Kidney capillary endothelial cell (primary cell): ENCODE data around the gene SYT4.
A peak's percentile ranks its signal among the peaks of the same experiment; 100 is the strongest.
"Not testable (repeated sequence)": the region's sequence is repeated elsewhere in the genome, so short reads cannot be mapped to it uniquely, and the experiment has no call there.

Source experiments
- DNase-seq: peaks from one replicate; pipeline ENCODE4 v3.0.0-alpha.2; 2018; ENCODE audit warnings: low spot score

The SYT4 gene

GRCh38 chr18:43277164-43277600 is at the start of gene SYT4:
Gene SYT4, minus strand, starts transcription at chr18:43277490. Its CDS starts 209 bp downstream, at chr18:43277281.
- DNase-seq = peak; percentile 4

GRCh38 chr18:43322132-43322531 is 44.8 kb upstream of the SYT4 start:
- no peak for DNase-seq

DNA sequence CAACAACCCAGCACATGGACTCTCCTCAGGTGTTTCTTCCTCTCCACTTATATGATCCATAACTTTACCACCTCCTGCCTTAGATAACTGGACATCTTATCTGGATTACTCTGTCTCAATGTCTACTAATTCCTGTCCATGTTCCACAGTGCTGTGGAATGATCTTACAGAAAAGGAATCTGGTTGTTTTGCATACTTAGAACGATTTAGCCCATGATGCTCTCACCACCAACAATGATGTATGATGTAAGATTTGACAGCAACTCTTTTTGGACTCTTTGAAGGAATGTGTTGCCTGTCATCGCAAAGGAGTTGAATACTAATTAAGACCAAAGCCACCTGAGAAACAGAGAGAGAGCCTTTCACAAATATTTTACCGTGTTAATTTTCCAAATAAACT is 37.7 kb upstream of the SYT4 start:
- DNase-seq = no peak

DNA sequence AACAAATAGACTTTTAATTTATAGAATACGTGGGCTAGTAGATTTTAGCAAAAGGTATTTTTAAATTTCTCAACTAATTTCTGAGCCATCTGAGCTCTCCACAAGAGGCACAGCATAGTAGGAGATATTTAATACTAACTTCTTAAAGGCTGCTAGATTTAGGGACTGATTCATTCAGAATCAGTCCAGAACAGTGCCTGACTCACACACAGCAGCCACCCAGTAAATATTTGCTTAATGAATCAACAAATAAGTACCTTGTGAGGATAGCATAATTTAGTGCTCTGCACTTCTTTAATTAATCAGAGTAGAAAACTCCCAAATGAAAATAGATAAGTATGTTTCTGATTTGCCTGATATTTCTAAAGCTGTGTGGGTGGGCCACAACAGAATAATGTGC is 35.6 kb upstream of the SYT4 start:
- DNase-seq = no peak

DNA sequence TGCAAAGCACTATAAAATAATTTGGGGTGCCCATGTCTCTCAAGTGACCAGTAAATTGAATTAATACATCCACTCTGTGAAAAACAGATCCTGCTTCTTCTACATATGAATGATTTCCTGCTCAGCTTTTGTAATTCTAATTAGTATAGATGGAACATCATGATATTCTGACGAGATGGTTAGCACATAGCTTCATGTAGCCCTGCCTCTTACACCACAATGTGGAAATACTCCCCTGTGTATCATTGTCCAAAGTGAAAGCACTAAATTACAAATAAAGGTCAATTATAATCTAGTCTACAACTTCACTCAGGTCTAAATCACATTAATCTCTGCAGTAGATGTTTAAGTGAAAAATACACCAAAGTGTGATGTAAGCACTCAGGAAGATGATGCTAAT is 32.9 kb upstream of the SYT4 start:
- no peak for DNase-seq

DNA sequence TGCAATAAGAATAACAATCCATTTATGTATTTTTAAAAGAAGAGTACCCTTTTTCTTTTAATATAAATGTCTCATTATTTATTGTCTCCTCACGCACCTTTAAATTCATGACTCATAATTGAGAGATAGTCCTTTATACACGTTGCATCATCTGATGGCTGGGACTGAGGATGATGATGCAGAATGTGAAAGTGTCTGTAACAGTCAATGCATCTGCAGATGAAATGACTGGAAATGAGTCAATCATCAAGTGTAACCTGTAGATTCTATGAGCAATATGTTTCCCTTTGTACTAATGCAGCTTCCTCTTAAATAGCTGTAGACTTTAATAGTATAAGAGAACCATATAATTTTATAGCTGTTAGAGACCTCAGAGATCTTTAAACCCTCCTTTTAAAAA is 26.1 kb upstream of the SYT4 start:
- DNase-seq = no peak

DNA sequence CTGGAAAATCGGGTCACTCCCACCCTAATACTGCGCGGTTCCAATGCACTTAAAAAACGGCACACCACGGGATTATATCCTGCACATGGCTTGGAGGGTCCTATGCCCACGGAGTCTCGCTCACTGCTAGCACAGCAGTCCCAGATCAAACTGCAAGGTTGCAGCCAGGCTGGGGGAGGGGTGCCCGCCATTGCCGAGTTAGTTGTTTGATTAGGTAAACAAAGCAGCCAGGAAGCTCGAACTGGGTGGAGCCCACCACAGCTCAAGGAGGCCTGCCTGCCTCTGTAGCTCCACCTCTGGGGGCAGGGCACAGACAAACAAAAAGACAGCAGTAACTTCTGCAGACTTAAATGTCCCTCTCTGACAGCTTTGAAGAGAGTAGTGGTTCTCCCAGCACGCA is 8.9 kb upstream of the SYT4 start:
- DNase-seq = not testable (repeated sequence)

- DNase-seq = no peak
Observed at GRCh38 chr18:43283299-43283698, 6.0 kb upstream of the SYT4 start.

GRCh38 chr18:43279015-43279744 is 1.9 kb upstream of the SYT4 start:
- DNase-seq = no peak

DNA sequence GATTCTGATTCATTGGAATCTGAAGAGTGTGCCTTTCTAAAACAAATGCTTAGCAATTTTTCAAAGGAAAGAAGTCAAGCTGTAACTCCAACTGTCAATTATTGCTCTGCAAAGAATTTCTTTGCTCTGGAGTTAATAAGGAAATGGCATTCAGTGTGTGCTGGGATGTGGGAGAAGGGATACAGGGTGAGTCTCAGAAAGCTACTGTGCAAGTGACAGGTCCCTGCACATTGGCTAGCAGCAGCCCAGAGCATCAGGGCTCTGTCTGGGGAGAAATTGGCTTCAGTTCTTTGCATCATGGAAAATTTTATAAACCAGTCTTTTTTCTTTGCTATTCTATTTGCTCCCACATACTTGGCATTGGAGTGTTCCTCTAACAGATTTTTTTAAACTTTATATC is 1.1 kb upstream of the SYT4 start:
- no peak for DNase-seq

GRCh38 chr18:43276491-43276890 is 799 bp downstream of the SYT4 start:
- DNase-seq = no peak

GRCh38 chr18:43275546-43275945 is 1.7 kb downstream of the SYT4 start:
- DNase-seq = no peak

DNA sequence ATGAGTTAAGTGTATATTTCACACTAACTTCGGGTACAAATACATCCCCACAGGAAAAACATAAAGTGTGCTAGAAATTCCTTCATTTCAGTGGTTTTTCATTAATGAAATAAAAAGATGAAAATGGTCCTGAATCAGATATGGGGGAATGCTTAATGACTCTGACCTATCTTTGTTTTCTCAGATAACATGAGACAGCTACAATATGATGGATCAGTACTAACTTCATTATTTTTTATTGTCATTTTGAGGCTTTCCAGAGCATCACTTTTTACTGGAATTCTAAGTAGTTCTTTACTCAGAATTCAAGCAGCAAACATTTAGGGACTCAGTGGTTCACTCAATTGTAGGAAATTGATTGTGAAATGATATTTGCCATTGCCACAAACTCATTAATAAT is 2.8 kb downstream of the SYT4 start:
- DNase-seq = no peak

- peak; percentile 30 for DNase-seq
Observed at GRCh38 chr18:43271593-43272432, 5.5 kb downstream of the SYT4 start.

DNA sequence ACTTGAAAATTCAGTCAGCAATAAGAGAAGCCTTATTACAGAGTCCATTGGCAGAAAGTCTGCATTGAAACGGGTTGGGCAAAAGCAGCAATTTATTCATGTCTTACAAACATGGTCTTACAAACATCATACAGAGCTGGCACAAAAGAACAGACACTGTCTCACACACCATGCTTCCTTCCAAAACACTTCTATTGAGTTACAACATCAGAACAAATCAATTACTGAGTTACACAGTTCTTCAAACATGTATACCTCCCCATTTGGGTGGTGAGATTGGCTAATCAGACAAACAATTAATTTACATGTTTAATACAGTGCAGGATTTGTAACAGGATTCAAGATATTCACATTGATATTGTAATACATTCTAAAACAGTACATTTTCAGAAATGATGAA is 9.5 kb downstream of the SYT4 start:
- DNase-seq = no peak

GRCh38 chr18:43265465-43265864 is 11.8 kb downstream of the SYT4 start:
- DNase-seq = no peak

DNA sequence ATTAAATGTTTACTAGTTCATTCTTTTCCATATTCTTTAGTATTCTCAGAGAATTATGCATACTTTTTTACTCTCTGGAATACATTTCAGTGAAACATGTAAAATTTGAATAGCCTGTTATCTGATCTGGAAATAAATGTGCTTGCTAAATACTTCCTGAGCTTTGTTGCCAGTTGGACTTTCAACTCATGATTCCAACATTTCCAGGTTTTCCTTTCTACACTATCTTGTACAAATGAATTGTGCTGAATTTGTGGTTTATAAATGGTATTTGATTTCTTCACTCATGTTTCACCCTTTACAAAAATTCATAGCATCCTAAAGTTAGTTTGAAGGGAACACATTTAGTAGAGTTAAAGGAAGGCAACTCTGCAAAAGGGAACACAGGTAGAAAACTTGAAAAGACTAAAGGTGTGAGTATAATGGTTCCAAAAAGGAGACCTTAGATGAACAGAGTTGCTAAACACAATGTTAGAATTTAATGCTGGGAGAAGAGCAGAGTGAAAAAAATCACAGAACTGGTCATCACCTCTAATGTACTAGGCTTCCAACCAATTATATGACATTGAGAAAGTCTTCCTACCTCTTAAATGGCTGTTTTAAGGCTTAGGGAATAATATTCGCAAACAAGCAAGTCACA is 28.6 kb downstream of the SYT4 start:
- DNase-seq = no peak

DNA sequence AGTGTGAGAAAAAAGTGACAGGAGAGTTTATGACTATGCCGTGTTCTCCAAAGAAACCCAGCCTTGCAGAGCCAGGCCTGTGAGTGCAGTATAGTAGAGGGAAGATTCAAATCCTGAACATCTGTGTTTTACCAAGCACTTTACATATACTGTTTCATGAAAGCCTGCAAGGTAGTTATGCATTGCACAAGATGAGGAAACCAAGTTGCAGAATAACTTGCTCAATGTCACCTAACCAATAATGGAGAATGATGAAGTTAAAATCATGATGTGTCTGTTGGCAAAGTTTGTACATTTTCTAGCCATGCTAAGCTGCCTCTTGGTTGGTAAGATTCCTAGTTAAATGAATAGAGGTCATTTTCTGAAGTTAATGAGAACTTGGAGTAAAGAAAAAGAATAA is 29.3 kb downstream of the SYT4 start:
- no peak for DNase-seq

DNA sequence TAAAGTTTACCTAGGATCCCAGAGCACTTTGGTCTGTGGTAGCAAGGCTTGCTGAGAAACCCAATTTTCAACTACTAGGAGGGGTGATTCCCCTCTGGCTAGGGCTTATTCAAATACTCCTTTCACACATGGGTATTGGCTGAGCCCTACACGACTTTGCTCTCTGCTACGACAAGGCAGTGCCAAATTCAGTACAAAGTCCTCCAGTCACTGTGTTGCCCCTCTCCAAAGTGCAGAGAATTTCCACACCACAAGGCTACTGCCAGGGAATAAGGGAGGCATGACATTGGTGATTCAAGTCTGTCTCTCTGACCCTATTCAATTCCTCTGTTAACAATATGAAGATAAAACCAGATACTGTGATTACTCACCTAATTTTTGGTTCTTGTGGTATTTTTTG is 38.9 kb downstream of the SYT4 start:
- no peak for DNase-seq

- no peak for DNase-seq
Observed at GRCh38 chr18:43236921-43237320, 40.4 kb downstream of the SYT4 start.

GRCh38 chr18:43234889-43235288 is 42.4 kb downstream of the SYT4 start:
- DNase-seq = no peak

DNA sequence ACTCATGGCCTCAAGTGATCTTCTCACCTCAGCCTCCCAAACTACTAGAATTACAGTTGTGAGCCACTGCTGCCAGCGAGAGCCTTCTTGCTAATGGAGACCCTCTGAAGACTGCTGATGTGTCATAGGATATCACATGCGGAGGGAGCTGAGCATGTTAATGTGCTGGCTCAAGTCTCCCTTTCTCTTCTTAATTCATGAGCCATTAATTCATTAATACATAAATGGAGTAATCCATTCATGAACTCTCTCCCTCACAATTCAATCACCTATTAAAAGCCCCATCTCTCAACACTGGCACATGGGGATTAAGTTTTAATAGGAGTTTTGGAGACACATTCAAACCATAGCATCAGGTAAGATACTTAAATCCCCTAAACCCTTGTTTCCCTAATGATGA is 54.8 kb downstream of the SYT4 start:
- no peak for DNase-seq

DNA sequence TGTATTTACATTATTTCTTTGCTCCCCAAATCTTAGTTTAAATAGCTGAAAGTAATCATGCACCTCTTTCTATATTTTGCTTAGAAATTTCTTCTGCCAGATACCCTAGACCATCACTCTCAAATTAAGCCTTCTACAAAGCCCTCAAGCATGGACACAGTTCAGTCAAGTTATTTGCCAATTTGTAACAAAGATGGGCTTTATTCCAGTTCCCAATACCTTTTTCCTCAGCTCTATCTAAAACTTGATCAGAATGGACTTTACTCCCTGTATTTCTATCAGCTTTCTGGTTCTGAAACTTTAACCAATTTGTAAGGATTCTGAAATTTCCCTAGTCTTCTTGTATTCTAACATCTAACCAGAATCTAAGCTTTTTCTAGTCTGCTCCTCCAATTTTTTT is 56.6 kb downstream of the SYT4 start:
- no peak for DNase-seq
